Measurements from ENCODE around the gene AGPAT3.

AGPAT3 gene

GRCh38 chr21:43899307-43900077 is 34.5 kb downstream of the AGPAT3 start:
- DNase-seq (ENCODE audit: low read depth in 2 of 2) = no peak
- TF ChIP-seq, protein P1, sequence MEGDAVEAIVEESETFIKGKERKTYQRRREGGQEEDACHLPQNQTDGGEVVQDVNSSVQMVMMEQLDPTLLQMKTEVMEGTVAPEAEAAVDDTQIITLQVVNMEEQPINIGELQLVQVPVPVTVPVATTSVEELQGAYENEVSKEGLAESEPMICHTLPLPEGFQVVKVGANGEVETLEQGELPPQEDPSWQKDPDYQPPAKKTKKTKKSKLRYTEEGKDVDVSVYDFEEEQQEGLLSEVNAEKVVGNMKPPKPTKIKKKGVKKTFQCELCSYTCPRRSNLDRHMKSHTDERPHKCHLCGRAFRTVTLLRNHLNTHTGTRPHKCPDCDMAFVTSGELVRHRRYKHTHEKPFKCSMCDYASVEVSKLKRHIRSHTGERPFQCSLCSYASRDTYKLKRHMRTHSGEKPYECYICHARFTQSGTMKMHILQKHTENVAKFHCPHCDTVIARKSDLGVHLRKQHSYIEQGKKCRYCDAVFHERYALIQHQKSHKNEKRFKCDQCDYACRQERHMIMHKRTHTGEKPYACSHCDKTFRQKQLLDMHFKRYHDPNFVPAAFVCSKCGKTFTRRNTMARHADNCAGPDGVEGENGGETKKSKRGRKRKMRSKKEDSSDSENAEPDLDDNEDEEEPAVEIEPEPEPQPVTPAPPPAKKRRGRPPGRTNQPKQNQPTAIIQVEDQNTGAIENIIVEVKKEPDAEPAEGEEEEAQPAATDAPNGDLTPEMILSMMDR (IDR thresholded peaks at IDR 0.05; ENCODE audit: low read depth, low read length) = no peak
- H3K4me3 ChIP-seq (replicated peaks in 1 of 2; ENCODE audit: low read depth in 2 of 2, low read length in 2 of 2) = no peak overlapping the region

- no peak overlapping the region for H3K4me3 ChIP-seq (replicated peaks in 1 of 2; ENCODE audit: low read depth in 2 of 2, low read length in 2 of 2)
- DNase-seq (ENCODE audit: low read depth in 2 of 2) = no peak
- TF ChIP-seq, protein P1 (IDR thresholded peaks at IDR 0.05; ENCODE audit: low read depth, low read length) = no peak
Measured at GRCh38 chr21:43900078-43900385, 35.0 kb downstream of the AGPAT3 start.

GRCh38 chr21:43900690-43901089 is 35.7 kb downstream of the AGPAT3 start:
- DNase-seq (ENCODE audit: low read depth in 2 of 2) = no peak
- no peak overlapping the region for H3K4me3 ChIP-seq (replicated peaks in 1 of 2; ENCODE audit: low read depth in 2 of 2, low read length in 2 of 2)
- TF ChIP-seq, protein P1 (IDR thresholded peaks at IDR 0.05; ENCODE audit: low read depth, low read length) = no peak

DNA sequence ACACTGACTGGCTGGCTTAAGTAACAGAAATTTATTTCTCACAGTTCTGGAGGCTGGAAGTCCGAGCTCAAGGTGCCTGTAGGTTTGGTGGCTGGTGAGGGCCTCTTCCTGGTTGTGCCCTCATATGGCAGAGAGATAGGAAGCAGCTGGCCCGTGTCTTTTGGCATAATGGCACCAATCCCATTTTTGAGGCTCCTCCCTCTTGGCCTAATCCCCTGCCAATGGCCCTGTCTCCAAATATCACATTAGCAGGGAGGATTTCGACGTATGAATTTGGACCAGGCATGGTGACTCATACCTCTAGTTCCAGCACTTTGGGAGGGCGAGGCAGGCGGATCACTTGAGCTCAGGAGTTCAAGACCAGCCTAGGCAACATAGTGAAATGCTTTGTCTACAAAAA is 37.4 kb downstream of the AGPAT3 start:
- no peak overlapping the region for H3K4me3 ChIP-seq (replicated peaks in 1 of 2; ENCODE audit: low read depth in 2 of 2, low read length in 2 of 2)
- TF ChIP-seq, protein P1 (IDR thresholded peaks at IDR 0.05; ENCODE audit: low read depth, low read length) = no peak
- DNase-seq (ENCODE audit: low read depth in 2 of 2) = peak; percentile 55 to 84

- no peak overlapping the region for H3K4me3 ChIP-seq (replicated peaks in 1 of 2; ENCODE audit: low read depth in 2 of 2, low read length in 2 of 2)
- DNase-seq (ENCODE audit: low read depth in 2 of 2) = no peak
- TF ChIP-seq, protein P1 (IDR thresholded peaks at IDR 0.05; ENCODE audit: low read depth, low read length) = no peak
Measured at GRCh38 chr21:43903451-43904091, 38.5 kb downstream of the AGPAT3 start.

GRCh38 chr21:43904331-43904781 is 39.3 kb downstream of the AGPAT3 start:
- no peak overlapping the region for H3K4me3 ChIP-seq (replicated peaks in 1 of 2; ENCODE audit: low read depth in 2 of 2, low read length in 2 of 2)
- DNase-seq (ENCODE audit: low read depth in 2 of 2) = no peak
- TF ChIP-seq, protein P1 (IDR thresholded peaks at IDR 0.05; ENCODE audit: low read depth, low read length) = no peak
